Cardiac muscle cell (in vitro differentiated cells and primary cell): ENCODE results near the gene TSPAN3. TPM values are rescaled to one million over a fixed set of nuclear protein-coding genes. Genes with fewer than 3 reads are reported as not detected.

Source experiments
- DNase-seq, 2 donors: peaks; one replicate each; pipeline versions ENCODE4 v3.0.0 to v3.0.0-alpha.2; 2010 to 2017; ENCODE audit warnings: low read depth in 1 of 2, low spot score in 1 of 2
- H3K27ac ChIP-seq: fragments of 200-600 bp; sonication (generic); 2 replicates; pipeline ENCODE4 v1.5.1; 2016
- H3K27me3 ChIP-seq: fragments of 200-600 bp; sonication (generic); 2 replicates; pipeline ENCODE4 v1.6.0; 2016; ENCODE audit warnings: control low read depth
- H3K36me3 ChIP-seq: fragments of 200-600 bp; sonication (generic); 2 replicates; pipeline ENCODE4 v1.5.1; 2016; ENCODE audit warnings: control low read depth
- H3K4me1 ChIP-seq: fragments of 200-600 bp; sonication (generic); 2 replicates; pipeline ENCODE4 v1.8.1; 2017; ENCODE audit warnings: low read depth, mild to moderate bottlenecking, mixed run types
- H3K4me3 ChIP-seq: fragments of 200-600 bp; sonication (generic); 2 replicates; pipeline ENCODE4 v1.5.1; 2016; ENCODE audit warnings: mild to moderate bottlenecking
- H3K9me3 ChIP-seq: fragments of 200-600 bp; sonication (generic); 2 replicates; pipeline ENCODE4 v1.5.1; 2017; ENCODE audit warnings: low read depth, mild to moderate bottlenecking, control low read depth
- polyA plus RNA-seq: library from polyadenylated mRNA; unstranded; fragments of >200 nt; fragmentation: Nextera tagmentation; extraction: Ambion mirVana; gene quantifications from 2 replicates; pipeline ENCODE4 v1.2.1, GENCODE V29; 2016
- total RNA-seq: library from RNA; depleted of rRNA; stranded (reverse); fragments of >200 nt; gene quantifications from 2 replicates; pipeline ENCODE4 v1.2.3, GENCODE V29; 2016
- TF ChIP-seq, protein P1 (sequence below): IDR thresholded peaks from 2 replicates; pipeline ENCODE4 v1.5.1; 2012; ENCODE audit warnings: low read depth, mild to moderate bottlenecking, low read length

Gene TSPAN3
- total and polyA plus RNA-seq, 2 experiments from 2014 or later = 316 to 427 TPM

DNA sequence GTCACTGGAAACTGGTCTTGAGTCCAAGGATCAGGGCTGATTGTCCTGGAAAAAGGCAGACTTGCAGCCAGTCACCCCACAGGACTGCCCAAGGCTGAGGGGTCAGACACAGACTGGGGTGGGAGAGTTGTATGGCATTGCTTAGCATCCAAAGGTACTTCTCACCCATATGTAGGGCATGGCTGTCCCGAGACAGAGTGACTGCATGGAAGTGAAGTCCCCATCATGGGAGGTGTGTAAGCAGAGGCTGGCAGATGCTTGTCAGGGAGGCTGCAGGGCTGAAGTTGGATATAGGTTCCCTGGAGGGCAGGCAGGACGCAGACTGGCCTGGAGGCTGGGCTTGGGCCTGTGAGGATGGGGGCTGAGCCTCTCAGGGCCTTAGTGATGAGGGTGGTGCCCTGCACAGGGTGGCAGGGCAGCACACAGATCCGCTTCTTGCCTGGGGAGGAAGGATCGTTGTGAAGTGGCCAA, 44.9 kb downstream of the TSPAN3 start:
- no peaks in the 10 kb centered on the region for H3K4me1 ChIP-seq
- H3K9me3 ChIP-seq = no peaks in the 10 kb centered on the region
- H3K4me3 ChIP-seq = no peak overlapping the region
- no peaks in the 10 kb centered on the region for H3K36me3 ChIP-seq
- DNase-seq = no peak
- TF ChIP-seq, protein P1, sequence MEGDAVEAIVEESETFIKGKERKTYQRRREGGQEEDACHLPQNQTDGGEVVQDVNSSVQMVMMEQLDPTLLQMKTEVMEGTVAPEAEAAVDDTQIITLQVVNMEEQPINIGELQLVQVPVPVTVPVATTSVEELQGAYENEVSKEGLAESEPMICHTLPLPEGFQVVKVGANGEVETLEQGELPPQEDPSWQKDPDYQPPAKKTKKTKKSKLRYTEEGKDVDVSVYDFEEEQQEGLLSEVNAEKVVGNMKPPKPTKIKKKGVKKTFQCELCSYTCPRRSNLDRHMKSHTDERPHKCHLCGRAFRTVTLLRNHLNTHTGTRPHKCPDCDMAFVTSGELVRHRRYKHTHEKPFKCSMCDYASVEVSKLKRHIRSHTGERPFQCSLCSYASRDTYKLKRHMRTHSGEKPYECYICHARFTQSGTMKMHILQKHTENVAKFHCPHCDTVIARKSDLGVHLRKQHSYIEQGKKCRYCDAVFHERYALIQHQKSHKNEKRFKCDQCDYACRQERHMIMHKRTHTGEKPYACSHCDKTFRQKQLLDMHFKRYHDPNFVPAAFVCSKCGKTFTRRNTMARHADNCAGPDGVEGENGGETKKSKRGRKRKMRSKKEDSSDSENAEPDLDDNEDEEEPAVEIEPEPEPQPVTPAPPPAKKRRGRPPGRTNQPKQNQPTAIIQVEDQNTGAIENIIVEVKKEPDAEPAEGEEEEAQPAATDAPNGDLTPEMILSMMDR = no peak
- no peak overlapping the region for H3K27ac ChIP-seq
- H3K27me3 ChIP-seq = no peaks in the 10 kb centered on the region

DNA sequence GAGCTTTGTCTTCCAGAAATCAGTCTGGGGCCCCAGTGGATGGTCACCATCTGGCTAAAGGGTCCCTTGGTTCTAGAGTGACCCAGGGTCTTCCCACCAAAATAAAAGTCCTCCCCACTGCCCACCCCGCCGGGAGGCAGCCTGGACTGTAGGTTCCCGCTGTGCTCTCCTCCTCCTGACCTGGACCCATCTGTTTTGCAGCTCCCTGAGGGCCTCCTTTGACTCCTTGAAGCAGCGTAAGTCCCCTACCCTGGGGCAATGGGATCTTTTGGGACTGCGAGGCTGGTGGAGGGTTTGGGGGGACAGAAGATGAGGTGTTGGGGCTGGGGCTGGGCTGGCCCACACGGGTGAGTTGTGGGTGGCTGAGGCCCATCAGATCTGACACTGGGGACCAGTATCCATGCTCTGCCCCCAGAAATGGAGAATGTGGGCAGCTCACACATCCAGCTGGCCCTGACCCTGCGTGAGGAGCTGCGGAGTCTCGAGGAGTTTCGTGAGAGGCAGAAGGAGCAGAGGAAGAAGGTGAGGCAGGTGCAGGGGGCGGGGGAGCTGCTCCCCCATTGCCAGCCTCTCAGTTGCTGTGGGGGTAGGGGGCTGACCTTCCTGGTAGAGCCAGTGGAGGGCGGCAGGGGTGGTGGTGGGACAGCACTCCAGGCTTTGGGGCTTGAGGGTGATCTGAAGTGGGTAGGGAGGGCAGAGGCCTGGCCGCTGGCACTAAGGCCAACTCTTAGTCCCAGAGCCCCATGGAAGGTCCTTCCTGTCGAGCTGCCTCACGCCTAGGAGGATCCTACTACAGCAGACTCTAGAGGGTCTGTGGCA, 45.6 kb downstream of the TSPAN3 start:
- Histone ChIP-seq H3K27me3 (no peaks in the 10 kb centered on the region), H3K4me3 (no peak overlapping the region)

DNA sequence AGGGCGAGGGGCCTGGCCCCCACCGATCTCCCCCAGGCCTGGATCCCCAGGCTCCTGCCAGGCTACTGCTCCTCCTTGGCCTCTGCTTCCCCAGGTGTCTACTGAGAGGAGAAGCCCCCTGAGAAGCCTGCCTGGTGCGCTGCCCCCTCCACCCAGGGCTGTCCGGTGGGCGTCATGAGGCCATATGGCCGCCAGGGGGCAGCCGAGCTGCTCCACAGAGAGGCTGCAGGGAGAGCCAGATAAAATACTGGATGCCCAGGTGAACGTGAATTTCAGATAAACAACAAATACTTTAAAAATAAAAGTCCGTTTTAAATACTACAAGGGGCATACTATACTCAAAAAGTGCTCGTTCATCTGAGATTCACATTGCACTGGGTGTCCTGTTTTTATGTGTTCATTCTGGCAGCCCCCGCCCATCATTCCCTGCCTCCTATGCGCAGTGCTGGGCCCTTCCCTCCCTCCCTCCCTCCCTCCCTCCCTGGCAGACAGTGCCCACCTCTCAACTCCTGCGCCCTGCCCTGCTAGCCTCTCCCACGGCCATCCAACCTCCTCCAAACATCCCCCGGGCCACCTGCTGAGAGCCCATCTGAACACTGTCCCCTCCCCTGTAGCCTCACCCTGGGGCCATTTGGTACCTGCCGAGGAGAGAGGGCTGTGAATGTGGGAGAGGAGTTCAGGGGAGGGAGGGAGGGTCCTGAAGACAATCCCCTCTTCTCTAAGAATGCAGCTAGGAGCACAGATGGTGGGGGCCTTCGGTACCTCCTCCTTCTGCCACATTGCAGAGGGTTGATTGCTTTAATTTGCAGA, 46.4 kb downstream of the TSPAN3 start:
- no peaks in the 10 kb centered on the region for H3K36me3 ChIP-seq
- no peak overlapping the region for H3K4me3 ChIP-seq
- no peaks in the 10 kb centered on the region for H3K27me3 ChIP-seq
- TF ChIP-seq, protein P1 = peak; percentile 96
- peak; percentile 59 to 77 for DNase-seq
- no peaks in the 10 kb centered on the region for H3K9me3 ChIP-seq
- H3K27ac ChIP-seq = no peak overlapping the region
- no peaks in the 10 kb centered on the region for H3K4me1 ChIP-seq

More for the DNA sequence above, 45.6 kb downstream of the TSPAN3 start:
- DNase-seq = no peak
- H3K4me1 ChIP-seq = no peaks in the 10 kb centered on the region
- TF ChIP-seq, protein P1 = no peak
- no peak overlapping the region for H3K27ac ChIP-seq
- no peaks in the 10 kb centered on the region for H3K36me3 ChIP-seq
- H3K9me3 ChIP-seq = no peaks in the 10 kb centered on the region

DNA sequence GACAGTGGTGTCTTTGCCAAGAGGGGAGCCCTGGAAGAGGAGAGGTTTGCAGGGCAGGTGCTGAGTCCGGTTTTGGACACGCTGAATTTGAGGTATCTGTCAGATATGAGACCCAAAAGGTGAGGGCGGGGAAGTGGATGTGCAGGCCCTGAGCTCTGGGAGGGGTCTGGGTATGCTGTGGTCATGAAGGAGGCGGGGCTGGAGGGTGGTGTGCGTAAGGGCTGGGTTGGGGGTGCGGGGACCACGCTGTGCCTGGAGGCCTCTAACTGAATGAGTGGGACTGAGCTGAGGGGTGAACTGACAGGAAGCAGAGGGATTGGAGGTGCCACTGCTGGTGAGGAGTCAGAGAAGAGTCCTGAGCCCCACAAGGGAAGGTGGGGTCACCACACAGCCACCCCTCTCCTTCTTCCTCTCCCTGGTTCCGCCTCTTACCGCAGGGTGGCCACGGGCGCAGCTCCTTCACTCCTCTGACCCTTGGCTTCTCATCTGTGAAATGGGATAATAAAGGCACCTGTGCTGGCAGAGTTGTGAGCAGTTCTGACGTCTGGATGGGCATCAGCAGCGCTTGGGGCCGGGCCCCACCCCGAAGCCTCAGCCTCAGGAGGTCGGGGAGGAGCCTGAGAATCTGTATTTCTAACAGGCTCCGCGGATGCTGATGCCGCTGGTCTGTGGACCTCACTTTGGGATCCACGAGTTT, 47.2 kb downstream of the TSPAN3 start:
- Histone ChIP-seq H3K4me3 (no peak overlapping the region), H3K27ac (no peak overlapping the region), H3K36me3 (no peaks in the 10 kb centered on the region), H3K27me3 (no peaks in the 10 kb centered on the region), H3K4me1 (no peaks in the 10 kb centered on the region), H3K9me3 (no peaks in the 10 kb centered on the region)
- DNase-seq = no peak
- TF ChIP-seq, protein P1 = no peak
